ENCODE results near the gene ADORA1. TPM values are rescaled to one million over a fixed set of nuclear protein-coding genes. Genes with fewer than 3 reads are reported as not detected.

ADORA1 gene
- total and polyA plus RNA-seq, 8 donors: 8.1 to 19.7 (median 15.5) TPM

DNA sequence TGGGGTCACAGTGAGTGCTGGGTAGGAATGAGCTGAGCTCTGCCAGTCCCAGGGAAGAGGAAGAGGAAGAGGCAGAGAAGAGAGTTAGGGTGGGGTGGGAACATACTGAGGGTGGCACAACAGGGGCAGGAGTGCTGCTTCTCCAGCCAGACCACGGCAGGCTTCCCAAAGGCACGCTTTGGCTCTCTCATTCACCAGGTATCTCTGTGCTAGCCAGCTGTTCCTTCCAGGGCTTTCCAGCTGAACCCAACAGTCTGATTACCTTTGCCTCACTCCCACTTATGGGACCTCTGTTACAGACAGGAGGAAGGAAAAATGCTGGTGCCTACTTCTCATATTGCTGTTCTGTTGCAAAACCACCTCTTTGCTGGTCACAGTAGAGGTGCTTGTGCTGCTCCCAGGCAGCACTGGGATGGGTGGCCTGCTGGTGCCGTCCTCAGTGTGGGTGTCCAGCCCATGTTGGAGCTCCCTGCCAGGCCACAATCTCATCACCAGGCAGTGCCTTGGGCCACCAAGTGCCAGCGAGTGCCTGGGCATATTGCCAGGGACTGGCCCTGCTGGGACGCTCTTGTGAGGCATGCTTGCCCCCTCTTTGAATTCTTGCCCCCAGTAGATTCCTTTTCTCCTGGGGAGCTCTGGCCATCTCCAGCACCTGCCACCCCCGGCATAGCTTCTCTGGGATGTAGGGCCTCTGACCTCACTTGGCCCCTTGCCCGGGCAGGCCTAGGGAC is 2.1 kb downstream of the ADORA1 start:
- peak overlapping the region in 3 of 4 donors; percentile 35 to 48 (median 38) for H3K4me3 ChIP-seq
- FAIRE-seq (no peak), DNase-seq (peak; percentile 58 to 92 (median 79)), ATAC-seq (peak; percentile 36 to 55 (median 50))
- no peaks in the 10 kb centered on the region for H3K27me3 ChIP-seq
- no peaks in the 10 kb centered on the region for H3K9me3 ChIP-seq
- intact Hi-C loops (cut with DNase I): no loop called here
- WGBS, 2 donors: 29 to 30% methylated on average over 7 of the region's 7 CpGs
- no peaks in the 10 kb centered on the region for H3K36me3 ChIP-seq
- peak overlapping the region; percentile 22 to 75 (median 62) for H3K27ac ChIP-seq
- peaks cover 11 to 14% (median 11%) of the 10 kb centered on the region in 3 donors for H3K4me1 ChIP-seq
- TF ChIP-seq, protein P1, sequence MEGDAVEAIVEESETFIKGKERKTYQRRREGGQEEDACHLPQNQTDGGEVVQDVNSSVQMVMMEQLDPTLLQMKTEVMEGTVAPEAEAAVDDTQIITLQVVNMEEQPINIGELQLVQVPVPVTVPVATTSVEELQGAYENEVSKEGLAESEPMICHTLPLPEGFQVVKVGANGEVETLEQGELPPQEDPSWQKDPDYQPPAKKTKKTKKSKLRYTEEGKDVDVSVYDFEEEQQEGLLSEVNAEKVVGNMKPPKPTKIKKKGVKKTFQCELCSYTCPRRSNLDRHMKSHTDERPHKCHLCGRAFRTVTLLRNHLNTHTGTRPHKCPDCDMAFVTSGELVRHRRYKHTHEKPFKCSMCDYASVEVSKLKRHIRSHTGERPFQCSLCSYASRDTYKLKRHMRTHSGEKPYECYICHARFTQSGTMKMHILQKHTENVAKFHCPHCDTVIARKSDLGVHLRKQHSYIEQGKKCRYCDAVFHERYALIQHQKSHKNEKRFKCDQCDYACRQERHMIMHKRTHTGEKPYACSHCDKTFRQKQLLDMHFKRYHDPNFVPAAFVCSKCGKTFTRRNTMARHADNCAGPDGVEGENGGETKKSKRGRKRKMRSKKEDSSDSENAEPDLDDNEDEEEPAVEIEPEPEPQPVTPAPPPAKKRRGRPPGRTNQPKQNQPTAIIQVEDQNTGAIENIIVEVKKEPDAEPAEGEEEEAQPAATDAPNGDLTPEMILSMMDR (IDR thresholded peaks at IDR 0.05): no peak

DNA sequence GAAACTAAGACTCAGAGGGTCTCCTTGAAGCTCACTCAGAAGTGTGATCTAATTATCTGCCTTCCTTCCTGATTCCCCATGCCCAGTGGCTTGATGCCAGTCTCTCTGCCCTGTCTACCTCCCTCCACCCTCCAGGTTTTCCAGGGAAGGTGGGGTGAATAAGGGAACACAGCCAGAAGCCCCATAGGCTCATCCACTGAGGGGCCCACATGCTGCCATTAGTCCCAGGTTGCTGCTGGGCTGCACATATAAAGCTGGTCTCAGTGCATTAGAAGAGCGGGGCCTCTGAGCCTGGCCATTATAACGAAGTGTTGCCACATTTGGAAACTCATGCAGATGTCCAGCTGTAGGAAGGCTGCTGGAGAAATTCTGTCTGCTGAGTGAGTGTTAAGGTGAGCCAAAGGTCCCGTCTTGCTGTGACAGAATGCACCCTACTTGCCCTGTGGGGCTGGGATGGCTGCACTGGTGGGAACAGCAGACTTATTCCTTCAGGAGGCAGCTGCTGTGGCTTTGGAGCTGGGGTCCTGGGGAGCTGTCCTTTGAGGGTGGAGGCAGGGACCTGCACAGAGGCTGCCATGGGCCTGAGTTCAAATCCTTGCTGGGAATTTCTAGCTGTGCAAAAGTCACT is 2.9 kb downstream of the ADORA1 start:
- intact Hi-C loops (cut with DNase I): no loop called here
- FAIRE-seq (no peak), ATAC-seq (peak in 1 of 4 donors; percentile 2), DNase-seq (peak in 3 of 6 donors; percentile 17 to 45 (median 23))
- peaks cover 16 to 17% (median 17%) of the 10 kb centered on the region in 3 donors for H3K4me1 ChIP-seq
- no peaks in the 10 kb centered on the region for H3K36me3 ChIP-seq
- H3K27ac ChIP-seq: peak overlapping the region in 3 of 4 donors; percentile 55 to 75 (median 69)
- TF ChIP-seq, protein P1 (IDR thresholded peaks at IDR 0.05): no peak
- 65 to 68% methylated on average over 3 of the region's 3 CpGs for WGBS, 2 donors
- H3K4me3 ChIP-seq: peak overlapping the region in 1 of 4 donors; percentile 48
- no peaks in the 10 kb centered on the region for H3K9me3 ChIP-seq
- no peaks in the 10 kb centered on the region for H3K27me3 ChIP-seq

DNA sequence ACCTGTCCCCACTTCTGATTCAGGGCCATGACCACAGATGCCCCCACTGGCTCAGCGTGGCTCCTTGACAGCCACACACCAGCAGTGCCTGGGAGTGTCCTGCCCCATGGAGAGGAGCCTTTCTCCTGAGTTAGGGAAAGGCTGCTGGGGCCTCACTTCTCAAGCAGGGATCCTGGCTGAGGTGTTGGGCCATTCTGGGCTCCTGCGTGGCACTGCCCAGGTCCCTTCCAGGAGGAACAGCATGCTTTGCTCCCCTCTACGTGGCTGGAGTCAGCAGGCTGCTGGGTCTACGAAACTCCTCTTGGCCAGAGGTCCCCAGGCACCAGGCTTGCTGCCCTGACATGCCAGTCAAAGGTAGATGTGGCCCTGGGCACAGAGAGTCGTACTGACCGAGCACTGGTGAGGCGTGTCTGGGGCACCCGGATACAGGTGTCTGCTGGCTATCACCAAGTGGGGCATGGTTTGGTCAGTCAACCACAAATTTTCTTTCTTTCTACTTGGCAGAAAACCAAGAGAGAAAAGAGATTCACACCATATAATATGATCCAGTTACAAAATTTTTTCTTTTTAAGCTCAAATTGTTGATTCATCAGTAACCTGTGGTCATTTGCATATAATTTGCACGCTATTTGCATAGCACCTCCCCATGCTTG is 4.1 kb downstream of the ADORA1 start:
- no peak for FAIRE-seq
- no peaks in the 10 kb centered on the region for H3K27me3 ChIP-seq
- no peaks in the 10 kb centered on the region for H3K9me3 ChIP-seq
- no peak overlapping the region for H3K4me3 ChIP-seq
- ATAC-seq: no peak
- H3K4me1 ChIP-seq: peaks cover 23 to 25% (median 24%) of the 10 kb centered on the region in 3 donors
- intact Hi-C loops (cut with DNase I): no loop called here
- DNase-seq: peak in 1 of 6 donors; percentile 46
- peak overlapping the region in 3 of 4 donors; percentile 25 to 51 (median 38) for H3K27ac ChIP-seq
- no peaks in the 10 kb centered on the region for H3K36me3 ChIP-seq
- TF ChIP-seq, protein P1 (IDR thresholded peaks at IDR 0.05): no peak
- 65 to 69% methylated on average over 9 of the region's 9 CpGs for WGBS, 2 donors

DNA sequence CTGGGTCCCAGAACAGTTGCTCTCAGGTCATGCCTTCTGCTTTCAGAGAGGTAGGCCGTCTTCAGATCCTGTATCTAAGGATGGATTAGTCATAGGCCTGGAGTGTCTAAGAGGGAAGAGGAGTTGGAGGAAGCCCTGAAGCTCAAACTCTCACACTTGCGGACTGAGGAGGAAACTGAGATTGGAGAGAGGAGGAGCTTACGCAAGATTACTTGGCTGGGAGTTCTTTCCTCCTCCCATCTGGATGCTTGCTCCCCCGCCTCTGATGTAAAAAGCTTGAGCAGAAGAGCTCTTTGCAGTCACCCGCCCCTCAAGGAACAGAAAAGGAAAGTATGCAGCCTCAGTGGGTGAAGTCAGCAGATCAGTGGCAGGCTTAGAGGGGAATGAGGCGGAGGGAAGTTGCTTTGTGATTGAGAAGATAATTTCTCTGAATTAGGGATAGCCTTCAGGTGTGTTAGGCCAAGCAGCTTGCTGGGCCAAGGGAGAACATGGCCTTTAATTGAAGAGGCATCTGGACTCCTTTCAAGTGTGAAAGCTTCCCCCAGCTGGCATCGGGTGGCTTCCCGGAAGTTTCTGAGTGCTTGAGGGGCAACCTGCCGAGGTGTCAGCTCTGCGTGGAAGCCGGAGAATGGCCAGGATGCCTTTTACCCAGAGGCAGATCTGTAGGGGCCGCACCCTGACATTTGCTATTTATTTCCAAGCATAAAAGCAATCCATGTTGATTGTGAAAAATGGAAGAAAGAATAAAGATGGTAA is 6.6 kb downstream of the ADORA1 start:
- FAIRE-seq: no peak
- ATAC-seq: peak in 1 of 4 donors; percentile 45
- intact Hi-C loops (cut with DNase I): no loop called here
- 67 to 72% methylated on average over 12 of the region's 12 CpGs for WGBS, 2 donors
- DNase-seq: peak in 1 of 6 donors; percentile 39
- Histone ChIP-seq H3K27ac (peak overlapping the region in 3 of 4 donors; percentile 33 to 70 (median 65)), H3K27me3 (no peaks in the 10 kb centered on the region), H3K36me3 (no peaks in the 10 kb centered on the region), H3K4me3 (no peak overlapping the region), H3K9me3 (no peaks in the 10 kb centered on the region), H3K4me1 (peaks cover 13 to 19% (median 18%) of the 10 kb centered on the region in 3 donors)
- TF ChIP-seq, protein P1 (IDR thresholded peaks at IDR 0.05): no peak

All from pancreas (tissue), 10 donors.